ENCODE results near the gene RNF44.

Gene RNF44

GRCh38 chr5:176515396-176515795 is 21.8 kb downstream of the RNF44 start:
- DNase-seq (ENCODE audit: insufficient read length, low spot score) (no peak), FAIRE-seq (no peak)
- TF ChIP-seq SPI1 (IDR thresholded peaks at IDR 0.05; ENCODE audit: low read depth, low read length): no peak
- no peak for TF ChIP-seq PAX5 (IDR thresholded peaks at IDR 0.05; ENCODE audit: insufficient read depth, low read length, severe bottlenecking)

GRCh38 chr5:176514244-176514950 is 22.8 kb downstream of the RNF44 start:
- DNase-seq (ENCODE audit: insufficient read length, low spot score) (no peak), FAIRE-seq (no peak)
- no peak for TF ChIP-seq POLR2AphosphoS5 (IDR thresholded peaks at IDR 0.05; ENCODE audit: low read depth, low read length)
- no peak for TF ChIP-seq TAF1 (IDR thresholded peaks at IDR 0.05; ENCODE audit: low read depth, low read length)
- no peak for TF ChIP-seq PAX5 (IDR thresholded peaks at IDR 0.05; ENCODE audit: insufficient read depth, low read length, severe bottlenecking)
- no peak for TF ChIP-seq POLR2A (IDR thresholded peaks at IDR 0.05; ENCODE audit: low read depth, low read length)
- TF ChIP-seq POU2F2 (IDR thresholded peaks at IDR 0.05; ENCODE audit: low read depth, low read length): no peak
- no peak for TF ChIP-seq SPI1 (IDR thresholded peaks at IDR 0.05; ENCODE audit: low read depth, low read length)

GRCh38 chr5:176513788-176514187 is 23.4 kb downstream of the RNF44 start:
- TF ChIP-seq POU2F2 (IDR thresholded peaks at IDR 0.05; ENCODE audit: low read depth, low read length) (no peak), POLR2A (IDR thresholded peaks at IDR 0.05; ENCODE audit: low read depth, low read length) (no peak), POLR2AphosphoS5 (IDR thresholded peaks at IDR 0.05; ENCODE audit: low read depth, low read length) (no peak), PAX5 (IDR thresholded peaks at IDR 0.05; ENCODE audit: insufficient read depth, low read length, severe bottlenecking) (no peak), TAF1 (IDR thresholded peaks at IDR 0.05; ENCODE audit: low read depth, low read length) (no peak), SPI1 (IDR thresholded peaks at IDR 0.05; ENCODE audit: low read depth, low read length) (no peak)
- FAIRE-seq (no peak), DNase-seq (ENCODE audit: insufficient read length, low spot score) (no peak)

- no peak for TF ChIP-seq POLR2AphosphoS5 (IDR thresholded peaks at IDR 0.05; ENCODE audit: low read depth, low read length)
- FAIRE-seq (no peak), DNase-seq (ENCODE audit: insufficient read length, low spot score) (no peak)
These were observed 28.6 kb downstream of the RNF44 start for GRCh38 chr5:176508603-176509002.

GRCh38 chr5:176507911-176508310 is 29.3 kb downstream of the RNF44 start:
- FAIRE-seq (no peak), DNase-seq (ENCODE audit: insufficient read length, low spot score) (no peak)

GRCh38 chr5:176503496-176503895 is 33.7 kb downstream of the RNF44 start:
- TF ChIP-seq PAX5 (IDR thresholded peaks at IDR 0.05; ENCODE audit: insufficient read depth, low read length, severe bottlenecking): no peak
- no peak for TF ChIP-seq POU2F2 (IDR thresholded peaks at IDR 0.05; ENCODE audit: low read depth, low read length)
- no peak for TF ChIP-seq POLR2AphosphoS5 (IDR thresholded peaks at IDR 0.05; ENCODE audit: low read depth, low read length)
- no peak for TF ChIP-seq SPI1 (IDR thresholded peaks at IDR 0.05; ENCODE audit: low read depth, low read length)
- no peak for TF ChIP-seq TAF1 (IDR thresholded peaks at IDR 0.05; ENCODE audit: low read depth, low read length)
- no peak for TF ChIP-seq POLR2A (IDR thresholded peaks at IDR 0.05; ENCODE audit: low read depth, low read length)
- DNase-seq (ENCODE audit: insufficient read length, low spot score): no peak
- FAIRE-seq: no peak

More at GRCh38 chr5:176507911-176508310, 29.3 kb downstream of the RNF44 start:
- no peak for TF ChIP-seq POLR2A (IDR thresholded peaks at IDR 0.05; ENCODE audit: low read depth, low read length)
- no peak for TF ChIP-seq PAX5 (IDR thresholded peaks at IDR 0.05; ENCODE audit: insufficient read depth, low read length, severe bottlenecking)
- no peak for TF ChIP-seq SPI1 (IDR thresholded peaks at IDR 0.05; ENCODE audit: low read depth, low read length)
- TF ChIP-seq TAF1 (IDR thresholded peaks at IDR 0.05; ENCODE audit: low read depth, low read length): no peak
- TF ChIP-seq POLR2AphosphoS5 (IDR thresholded peaks at IDR 0.05; ENCODE audit: low read depth, low read length): no peak
- no peak for TF ChIP-seq POU2F2 (IDR thresholded peaks at IDR 0.05; ENCODE audit: low read depth, low read length)

- no peak for TF ChIP-seq TAF1 (IDR thresholded peaks at IDR 0.05; ENCODE audit: low read depth, low read length)
- no peak for TF ChIP-seq PAX5 (IDR thresholded peaks at IDR 0.05; ENCODE audit: insufficient read depth, low read length, severe bottlenecking)
- FAIRE-seq (no peak), DNase-seq (ENCODE audit: insufficient read length, low spot score) (no peak)
These were observed 35.9 kb downstream of the RNF44 start for GRCh38 chr5:176501333-176501732.

- TF ChIP-seq POLR2AphosphoS5 (IDR thresholded peaks at IDR 0.05; ENCODE audit: low read depth, low read length) (no peak), SPI1 (IDR thresholded peaks at IDR 0.05; ENCODE audit: low read depth, low read length) (no peak), TAF1 (IDR thresholded peaks at IDR 0.05; ENCODE audit: low read depth, low read length) (no peak), POLR2A (IDR thresholded peaks at IDR 0.05; ENCODE audit: low read depth, low read length) (no peak), PAX5 (IDR thresholded peaks at IDR 0.05; ENCODE audit: insufficient read depth, low read length, severe bottlenecking) (no peak), POU2F2 (IDR thresholded peaks at IDR 0.05; ENCODE audit: low read depth, low read length) (no peak)
- DNase-seq (ENCODE audit: insufficient read length, low spot score) (no peak), FAIRE-seq (no peak)
These were observed 36.7 kb downstream of the RNF44 start for GRCh38 chr5:176500511-176500910.

- FAIRE-seq (no peak), DNase-seq (ENCODE audit: insufficient read length, low spot score) (no peak)
- TF ChIP-seq POU2F2 (IDR thresholded peaks at IDR 0.05; ENCODE audit: low read depth, low read length): no peak
- TF ChIP-seq SPI1 (IDR thresholded peaks at IDR 0.05; ENCODE audit: low read depth, low read length): no peak
- TF ChIP-seq PAX5 (IDR thresholded peaks at IDR 0.05; ENCODE audit: insufficient read depth, low read length, severe bottlenecking): no peak
- TF ChIP-seq TAF1 (IDR thresholded peaks at IDR 0.05; ENCODE audit: low read depth, low read length): no peak
- no peak for TF ChIP-seq POLR2A (IDR thresholded peaks at IDR 0.05; ENCODE audit: low read depth, low read length)
- no peak for TF ChIP-seq POLR2AphosphoS5 (IDR thresholded peaks at IDR 0.05; ENCODE audit: low read depth, low read length)
These were observed 37.9 kb downstream of the RNF44 start for GRCh38 chr5:176499273-176499672.

GRCh38 chr5:176497852-176498251 is 39.4 kb downstream of the RNF44 start:
- FAIRE-seq (no peak), DNase-seq (ENCODE audit: insufficient read length, low spot score) (no peak)
- TF ChIP-seq POLR2A (IDR thresholded peaks at IDR 0.05; ENCODE audit: low read depth, low read length) (no peak), POLR2AphosphoS5 (IDR thresholded peaks at IDR 0.05; ENCODE audit: low read depth, low read length) (no peak), SPI1 (IDR thresholded peaks at IDR 0.05; ENCODE audit: low read depth, low read length) (no peak), POU2F2 (IDR thresholded peaks at IDR 0.05; ENCODE audit: low read depth, low read length) (no peak), PAX5 (IDR thresholded peaks at IDR 0.05; ENCODE audit: insufficient read depth, low read length, severe bottlenecking) (no peak), TAF1 (IDR thresholded peaks at IDR 0.05; ENCODE audit: low read depth, low read length) (no peak)

All from GM12891 (cell line).